KMS-11 (cell line): Measurements from ENCODE around the gene RAI1.

Source experiments
- H2AFZ ChIP-seq: fragments of 200-600 bp; sonication (generic); 2 replicates; pipeline ENCODE4 v1.6.1; 2016; ENCODE audit warnings: antibody characterized with exemption, mixed run types, low read depth
- H3K27ac ChIP-seq: fragments of 200-600 bp; sonication (generic); 2 replicates; pipeline ENCODE4 v1.6.1; 2016; ENCODE audit warnings: mild to moderate bottlenecking, mixed run types
- H3K27me3 ChIP-seq: fragments of 200-600 bp; sonication (generic); 2 replicates; pipeline ENCODE4 v1.6.1; 2017; ENCODE audit warnings: mild to moderate bottlenecking, low read depth, mixed run types, moderate library complexity; ENCODE audit not compliant: insufficient read depth
- H3K36me3 ChIP-seq: fragments of 200-600 bp; sonication (generic); 2 replicates; pipeline ENCODE4 v1.6.1; 2017; ENCODE audit warnings: mild to moderate bottlenecking, mixed run types; ENCODE audit not compliant: insufficient read depth
- H3K4me1 ChIP-seq: fragments of 200-600 bp; sonication (generic); 2 replicates; pipeline ENCODE4 v1.6.1; 2016; ENCODE audit warnings: mild to moderate bottlenecking, low read depth, mixed run types; ENCODE audit not compliant: poor library complexity, severe bottlenecking
- H3K4me2 ChIP-seq: fragments of 200-600 bp; sonication (generic); 2 replicates; pipeline ENCODE4 v1.7.0; 2016; ENCODE audit warnings: mild to moderate bottlenecking, mixed run types
- H3K4me3 ChIP-seq: fragments of 200-600 bp; sonication (generic); IDR thresholded peaks from 2 replicates; pipeline ENCODE4 v1.6.1; 2017; ENCODE audit warnings: low read depth, low read length, mixed read lengths; ENCODE audit not compliant: insufficient read depth
- H3K79me2 ChIP-seq: fragments of 200-600 bp; sonication (generic); 2 replicates; pipeline ENCODE4 v1.6.1; 2016; ENCODE audit warnings: low read depth, mixed run types; ENCODE audit not compliant: insufficient read depth
- H3K9ac ChIP-seq: fragments of 200-600 bp; sonication (generic); 2 replicates; pipeline ENCODE4 v1.6.1; 2016; ENCODE audit warnings: mild to moderate bottlenecking, mixed run types
- H4K20me1 ChIP-seq: fragments of 200-600 bp; sonication (generic); 2 replicates; pipeline ENCODE4 v1.6.1; 2016; ENCODE audit warnings: mild to moderate bottlenecking, mixed run types; ENCODE audit not compliant: insufficient read depth
- CTCF ChIP-seq: fragments of 200-600 bp; sonication (generic); conservative IDR thresholded peaks from 2 replicates; pipeline ENCODE4 v1.6.1; 2017; ENCODE audit warnings: low read depth, mild to moderate bottlenecking, antibody characterized with exemption, low read length, moderate library complexity, mixed read lengths

Gene RAI1

GRCh38 chr17:17748179-17748578 lies 66.9 kb downstream of the RAI1 start:
- Histone ChIP-seq H2AFZ (no peak overlapping the region), H4K20me1 (no peaks in the 10 kb centered on the region), H3K27me3 (no peaks in the 10 kb centered on the region), H3K4me1 (peaks cover 10% of the 10 kb centered on the region), H3K36me3 (no peaks in the 10 kb centered on the region), H3K4me3 (no peak overlapping the region), H3K4me2 (no peak overlapping the region), H3K9ac (no peak overlapping the region), H3K27ac (no peak overlapping the region), H3K79me2 (no peaks in the 10 kb centered on the region; the same call in 1 of the 2 replicates)
- TF ChIP-seq CTCF: no peak

GRCh38 chr17:17748604-17749003 lies 67.3 kb downstream of the RAI1 start:
- Histone ChIP-seq H3K79me2 (no peaks in the 10 kb centered on the region; the same call in 1 of the 2 replicates), H3K4me1 (peaks cover 10% of the 10 kb centered on the region)

GRCh38 chr17:17749025-17749772 lies 67.9 kb downstream of the RAI1 start:
- H3K36me3 ChIP-seq: no peaks in the 10 kb centered on the region
- H3K4me3 ChIP-seq: no peak overlapping the region
- H4K20me1 ChIP-seq: no peaks in the 10 kb centered on the region
- H3K4me1 ChIP-seq: peaks cover 10% of the 10 kb centered on the region
- no peak overlapping the region for H3K9ac ChIP-seq
- no peaks in the 10 kb centered on the region for H3K27me3 ChIP-seq
- H2AFZ ChIP-seq: no peak overlapping the region
- no peak overlapping the region for H3K27ac ChIP-seq
- TF ChIP-seq CTCF: no peak
- no peaks in the 10 kb centered on the region; the same call in 1 of the 2 replicates for H3K79me2 ChIP-seq
- H3K4me2 ChIP-seq: no peak overlapping the region

More at GRCh38 chr17:17748604-17749003, 67.3 kb downstream of the RAI1 start:
- H3K27me3 ChIP-seq: no peaks in the 10 kb centered on the region
- H2AFZ ChIP-seq: no peak overlapping the region
- no peak overlapping the region for H3K27ac ChIP-seq
- H4K20me1 ChIP-seq: no peaks in the 10 kb centered on the region
- no peak overlapping the region for H3K9ac ChIP-seq
- no peak for TF ChIP-seq CTCF
- H3K36me3 ChIP-seq: no peaks in the 10 kb centered on the region
- no peak overlapping the region for H3K4me2 ChIP-seq
- no peak overlapping the region for H3K4me3 ChIP-seq

GRCh38 chr17:17749921-17750320 lies 68.7 kb downstream of the RAI1 start:
- no peaks in the 10 kb centered on the region for H3K27me3 ChIP-seq
- H3K4me3 ChIP-seq: no peak overlapping the region
- no peak overlapping the region for H2AFZ ChIP-seq
- no peaks in the 10 kb centered on the region for H3K36me3 ChIP-seq
- TF ChIP-seq CTCF: no peak
- H3K79me2 ChIP-seq: no peaks in the 10 kb centered on the region; the same call in 1 of the 2 replicates
- no peak overlapping the region for H3K4me2 ChIP-seq
- no peaks in the 10 kb centered on the region for H4K20me1 ChIP-seq
- H3K27ac ChIP-seq: no peak overlapping the region
- no peak overlapping the region for H3K9ac ChIP-seq
- H3K4me1 ChIP-seq: peaks cover 10% of the 10 kb centered on the region
